ENCODE results near the gene TMC8.

The TMC8 gene

GRCh38 chr17:78127239-78127887 is 3.2 kb upstream of the TMC8 start:
- Histone ChIP-seq H3K27me3 (ENCODE audit: control insufficient read depth, insufficient read depth, low read length) (peaks cover 14% of the 10 kb centered on the region), H3K4me1 (ENCODE audit: control insufficient read depth, insufficient read depth, low read length) (peaks cover 6% of the 10 kb centered on the region), H3K4me3 (ENCODE audit: low read depth, low read length) (peak overlapping the region; percentile 65), H3K9ac (ENCODE audit: low read depth, low read length) (peak overlapping the region; percentile 73), H3K9me3 (ENCODE audit: control insufficient read depth, insufficient read depth, low read length) (no peaks in the 10 kb centered on the region), H3K36me3 (ENCODE audit: control insufficient read depth, insufficient read depth, low read length) (peaks cover 22% of the 10 kb centered on the region)

GRCh38 chr17:78127888-78128550 is 2.6 kb upstream of the TMC8 start:
- peaks cover 6% of the 10 kb centered on the region for H3K4me1 ChIP-seq (ENCODE audit: control insufficient read depth, insufficient read depth, low read length)
- peak overlapping the region; percentile 73 for H3K9ac ChIP-seq (ENCODE audit: low read depth, low read length)

GRCh38 chr17:78128551-78129350 is 1.8 kb upstream of the TMC8 start, which contains the start of gene TMC6:
TMC6 (minus strand) TSS chr17:78128755; CDS start chr17:78126832, 1,923 bp downstream.
- Histone ChIP-seq H3K9ac (ENCODE audit: low read depth, low read length) (peak within 1 kb of the TSS; percentile 73), H3K4me3 (ENCODE audit: low read depth, low read length) (peak within 1 kb of the TSS; percentile 65), H3K36me3 (ENCODE audit: control insufficient read depth, insufficient read depth, low read length) (peaks cover 10% of the 10 kb centered on the region), H3K4me1 (ENCODE audit: control insufficient read depth, insufficient read depth, low read length) (peaks cover 6% of the 10 kb centered on the region), H3K9me3 (ENCODE audit: control insufficient read depth, insufficient read depth, low read length) (no peaks in the 10 kb centered on the region), H3K27me3 (ENCODE audit: control insufficient read depth, insufficient read depth, low read length) (peaks cover 24% of the 10 kb centered on the region)

More at GRCh38 chr17:78127888-78128550, 2.6 kb upstream of the TMC8 start:
- Histone ChIP-seq H3K36me3 (ENCODE audit: control insufficient read depth, insufficient read depth, low read length) (peaks cover 16% of the 10 kb centered on the region), H3K9me3 (ENCODE audit: control insufficient read depth, insufficient read depth, low read length) (no peaks in the 10 kb centered on the region), H3K27me3 (ENCODE audit: control insufficient read depth, insufficient read depth, low read length) (peaks cover 21% of the 10 kb centered on the region), H3K4me3 (ENCODE audit: low read depth, low read length) (peak overlapping the region; percentile 65)

GRCh38 chr17:78129351-78130089 is 1.1 kb upstream of the TMC8 start:
- Histone ChIP-seq H3K9ac (ENCODE audit: low read depth, low read length) (no peak overlapping the region), H3K9me3 (ENCODE audit: control insufficient read depth, insufficient read depth, low read length) (no peaks in the 10 kb centered on the region), H3K4me3 (ENCODE audit: low read depth, low read length) (peak overlapping the region; percentile 37), H3K27me3 (ENCODE audit: control insufficient read depth, insufficient read depth, low read length) (peaks cover 28% of the 10 kb centered on the region), H3K36me3 (ENCODE audit: control insufficient read depth, insufficient read depth, low read length) (peaks cover 7% of the 10 kb centered on the region), H3K4me1 (ENCODE audit: control insufficient read depth, insufficient read depth, low read length) (peaks cover 11% of the 10 kb centered on the region)

- H3K27me3 ChIP-seq (ENCODE audit: control insufficient read depth, insufficient read depth, low read length) = peaks cover 28% of the 10 kb centered on the region
- H3K4me1 ChIP-seq (ENCODE audit: control insufficient read depth, insufficient read depth, low read length) = peaks cover 11% of the 10 kb centered on the region
- H3K9ac ChIP-seq (ENCODE audit: low read depth, low read length) = no peak overlapping the region
- no peaks in the 10 kb centered on the region for H3K9me3 ChIP-seq (ENCODE audit: control insufficient read depth, insufficient read depth, low read length)
- H3K36me3 ChIP-seq (ENCODE audit: control insufficient read depth, insufficient read depth, low read length) = peaks cover 7% of the 10 kb centered on the region
- H3K4me3 ChIP-seq (ENCODE audit: low read depth, low read length) = no peak overlapping the region
Measured at GRCh38 chr17:78130090-78130436, 508 bp upstream of the TMC8 start.

GRCh38 chr17:78131172-78132083 is 857 bp downstream of the TMC8 start:
- Histone ChIP-seq H3K27me3 (ENCODE audit: control insufficient read depth, insufficient read depth, low read length) (peaks cover 28% of the 10 kb centered on the region), H3K9ac (ENCODE audit: low read depth, low read length) (no peak overlapping the region), H3K4me1 (ENCODE audit: control insufficient read depth, insufficient read depth, low read length) (peaks cover 11% of the 10 kb centered on the region), H3K4me3 (ENCODE audit: low read depth, low read length) (peak overlapping the region; percentile 37), H3K36me3 (ENCODE audit: control insufficient read depth, insufficient read depth, low read length) (no peaks in the 10 kb centered on the region), H3K9me3 (ENCODE audit: control insufficient read depth, insufficient read depth, low read length) (no peaks in the 10 kb centered on the region)

GRCh38 chr17:78132084-78132676 is 1.6 kb downstream of the TMC8 start:
- no peaks in the 10 kb centered on the region for H3K9me3 ChIP-seq (ENCODE audit: control insufficient read depth, insufficient read depth, low read length)
- peaks cover 28% of the 10 kb centered on the region for H3K27me3 ChIP-seq (ENCODE audit: control insufficient read depth, insufficient read depth, low read length)
- H3K9ac ChIP-seq (ENCODE audit: low read depth, low read length) = no peak overlapping the region
- H3K4me3 ChIP-seq (ENCODE audit: low read depth, low read length) = peak overlapping the region; percentile 37
- no peaks in the 10 kb centered on the region for H3K36me3 ChIP-seq (ENCODE audit: control insufficient read depth, insufficient read depth, low read length)
- H3K4me1 ChIP-seq (ENCODE audit: control insufficient read depth, insufficient read depth, low read length) = peaks cover 8% of the 10 kb centered on the region

GRCh38 chr17:78132767-78133178 is 2.2 kb downstream of the TMC8 start:
- Histone ChIP-seq H3K36me3 (ENCODE audit: control insufficient read depth, insufficient read depth, low read length) (no peaks in the 10 kb centered on the region), H3K27me3 (ENCODE audit: control insufficient read depth, insufficient read depth, low read length) (peaks cover 28% of the 10 kb centered on the region), H3K9me3 (ENCODE audit: control insufficient read depth, insufficient read depth, low read length) (no peaks in the 10 kb centered on the region), H3K9ac (ENCODE audit: low read depth, low read length) (no peak overlapping the region), H3K4me1 (ENCODE audit: control insufficient read depth, insufficient read depth, low read length) (peaks cover 7% of the 10 kb centered on the region), H3K4me3 (ENCODE audit: low read depth, low read length) (no peak overlapping the region)

- Histone ChIP-seq H3K27me3 (ENCODE audit: control insufficient read depth, insufficient read depth, low read length) (peaks cover 28% of the 10 kb centered on the region), H3K9ac (ENCODE audit: low read depth, low read length) (no peak overlapping the region), H3K9me3 (ENCODE audit: control insufficient read depth, insufficient read depth, low read length) (no peaks in the 10 kb centered on the region), H3K4me3 (ENCODE audit: low read depth, low read length) (no peak overlapping the region), H3K36me3 (ENCODE audit: control insufficient read depth, insufficient read depth, low read length) (no peaks in the 10 kb centered on the region), H3K4me1 (ENCODE audit: control insufficient read depth, insufficient read depth, low read length) (peaks cover 7% of the 10 kb centered on the region)
Measured at GRCh38 chr17:78133179-78133951, 2.8 kb downstream of the TMC8 start.
